Central memory CD8-positive, alpha-beta T cell (primary cell): ENCODE measurements around the gene CRELD2.

Experiments used
- ATAC-seq: fragments of 150-1000 bp; cut with Tn5 transposase; replicated peaks from 2 replicates; pipeline ENCODE4 v1.10.0; 2022; ENCODE audit warnings: mild to moderate bottlenecking, moderate FRiP score, moderate number of reproducible peaks; ENCODE audit not compliant: poor library complexity, severe bottlenecking; ENCODE audit errors: extremely low read depth
- DNase-seq, 2 donors: peaks; one replicate each; pipeline ENCODE4 v3.0.0; 2021; ENCODE audit warnings: low spot score in 2 of 2
- H3K27ac Mint-ChIP-seq: one replicate; pipeline ENCODE4 v1.8.0; 2022; ENCODE audit warnings: low read depth, mild to moderate bottlenecking, moderate library complexity, mixed read lengths
- H3K27me3 Mint-ChIP-seq: one replicate; pipeline ENCODE4 v1.8.0; 2022; ENCODE audit warnings: mixed read lengths
- H3K36me3 Mint-ChIP-seq: one replicate; pipeline ENCODE4 v1.8.0; 2022; ENCODE audit warnings: mild to moderate bottlenecking, moderate library complexity, mixed read lengths; ENCODE audit not compliant: insufficient read depth
- H3K4me1 Mint-ChIP-seq: one replicate; pipeline ENCODE4 v1.8.0; 2022; ENCODE audit warnings: mixed read lengths
- H3K4me3 Mint-ChIP-seq: one replicate; pipeline ENCODE4 v1.8.0; 2022; ENCODE audit warnings: mild to moderate bottlenecking, moderate library complexity, mixed read lengths
- H3K9me3 Mint-ChIP-seq: one replicate; pipeline ENCODE4 v1.8.0; 2022; ENCODE audit warnings: mixed read lengths

The CRELD2 gene

DNA sequence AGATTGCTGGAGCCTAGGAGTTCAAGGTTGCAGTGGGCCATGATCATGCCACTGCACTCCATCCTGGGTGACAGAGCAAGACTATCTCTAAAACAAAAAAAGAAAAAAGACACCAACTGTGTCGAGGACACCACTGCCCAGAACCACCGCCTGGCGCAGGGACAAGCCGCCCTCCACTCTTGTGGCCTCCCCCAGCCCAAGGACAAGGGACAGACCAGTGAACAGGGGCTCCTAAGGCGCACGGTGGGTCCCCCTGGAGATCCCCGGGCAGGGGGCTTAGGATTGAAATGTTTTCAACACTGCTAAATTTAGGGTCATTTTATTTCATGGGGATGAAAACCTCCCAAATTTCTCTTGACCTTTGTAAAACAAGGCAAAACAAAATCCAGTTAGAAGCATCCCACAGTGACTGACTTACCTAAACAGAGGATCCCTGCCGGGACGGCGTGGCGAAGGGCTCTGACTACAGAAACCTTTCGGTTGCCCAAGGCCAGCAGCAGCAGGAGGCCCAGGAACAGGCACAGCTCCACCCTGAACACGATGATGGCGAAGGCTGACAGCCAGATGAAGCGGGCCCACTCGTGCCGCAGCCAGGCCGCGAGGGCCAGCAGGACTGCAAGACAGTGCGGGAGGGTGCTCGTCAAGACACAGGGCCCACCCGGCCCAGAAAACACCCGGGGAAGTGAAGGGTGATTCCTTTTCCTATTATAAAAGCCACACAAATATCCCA, 8.8 kb upstream of the CRELD2 start:
- peaks cover 24% of the 10 kb centered on the region for H3K36me3 Mint-ChIP-seq
- peaks cover 10% of the 10 kb centered on the region for H3K4me1 Mint-ChIP-seq
- H3K27ac Mint-ChIP-seq = no peak overlapping the region
- no peak overlapping the region for H3K4me3 Mint-ChIP-seq
- H3K27me3 Mint-ChIP-seq = no peaks in the 10 kb centered on the region
- ATAC-seq (no peak), DNase-seq (no peak)
- no peaks in the 10 kb centered on the region for H3K9me3 Mint-ChIP-seq

DNA sequence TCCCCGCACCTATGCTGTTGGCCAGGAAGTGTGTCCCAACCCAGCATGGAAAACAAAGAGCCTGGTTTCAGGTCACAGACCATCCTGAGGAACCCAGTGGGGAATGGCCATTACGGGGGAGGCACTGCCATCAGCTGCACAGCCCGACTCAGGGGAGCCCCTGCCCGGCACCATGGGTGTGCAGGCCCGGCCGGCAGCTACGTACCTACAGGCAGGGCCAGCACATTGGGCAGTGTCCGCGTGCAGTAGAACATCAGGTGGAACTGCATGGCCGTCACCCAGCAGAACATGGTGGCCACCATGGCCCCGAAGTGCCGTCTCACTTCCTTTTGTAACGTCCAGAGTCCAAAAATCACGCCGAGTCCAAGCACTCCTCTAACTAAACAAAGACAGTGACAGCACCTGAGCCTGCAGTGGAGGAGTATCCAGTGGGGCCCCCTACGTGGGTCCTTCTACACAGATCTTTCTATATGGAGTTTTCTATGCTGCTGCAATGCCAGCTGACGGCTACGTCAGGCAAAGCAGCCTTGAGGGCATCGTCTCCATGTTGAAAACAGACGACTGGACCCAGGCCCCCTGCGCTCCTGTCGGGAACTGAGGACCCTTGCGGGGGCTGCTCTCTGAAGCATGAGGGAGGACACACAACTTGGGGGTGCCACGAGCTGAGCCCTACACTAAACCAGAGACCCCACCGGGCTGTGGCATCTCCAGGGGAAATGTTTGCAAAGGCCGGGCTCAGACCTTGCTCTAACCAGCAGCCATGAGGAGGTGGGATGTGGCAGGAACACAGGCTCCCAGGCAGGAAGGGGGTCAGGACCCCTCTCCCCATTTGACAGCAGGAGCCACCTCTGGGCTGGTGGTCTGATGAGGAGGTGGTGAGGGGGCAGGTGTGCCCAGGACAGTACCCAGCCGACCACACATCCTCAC, 7.9 kb upstream of the CRELD2 start:
- ATAC-seq (no peak), DNase-seq (no peak)
- Mint-ChIP-seq H3K27me3 (no peaks in the 10 kb centered on the region), H3K4me1 (peaks cover 10% of the 10 kb centered on the region), H3K27ac (no peak overlapping the region), H3K36me3 (peaks cover 21% of the 10 kb centered on the region), H3K4me3 (no peak overlapping the region), H3K9me3 (no peaks in the 10 kb centered on the region)

DNA sequence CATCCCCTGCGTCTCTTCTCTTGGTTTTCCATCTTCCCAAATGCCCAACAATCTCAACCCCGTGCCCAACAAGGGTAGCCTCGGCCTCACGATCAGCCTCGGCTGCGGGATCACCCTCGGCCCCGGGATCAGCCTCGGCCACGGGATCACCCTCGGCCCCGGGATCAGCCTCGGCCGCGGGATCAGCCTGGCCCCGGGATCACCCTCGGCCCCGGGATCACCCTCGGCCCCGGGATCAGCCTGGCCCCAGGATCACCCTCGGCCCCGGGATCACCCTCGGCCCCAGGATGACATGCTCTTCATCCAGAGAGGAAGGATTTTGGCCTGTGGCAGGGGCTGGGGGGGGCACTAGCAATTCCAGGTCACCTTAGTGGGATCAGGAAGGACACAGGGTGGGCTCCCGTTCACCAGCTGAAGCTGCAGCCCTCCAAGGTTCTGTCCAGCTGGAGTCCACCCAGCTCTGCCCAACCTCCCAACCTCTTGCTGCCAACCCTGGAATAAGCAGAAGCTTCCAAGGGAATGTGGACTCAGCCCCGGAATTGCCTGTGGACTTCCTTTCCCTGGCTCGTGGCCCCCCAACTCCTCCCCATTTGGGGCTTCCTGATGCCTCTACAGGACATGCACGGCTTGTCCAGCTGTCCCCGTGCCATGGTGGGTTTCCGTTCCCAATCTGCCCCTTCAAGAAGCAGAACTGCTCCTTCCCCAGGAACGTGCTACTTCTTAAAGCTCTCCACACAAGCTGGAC, 6.4 kb upstream of the CRELD2 start:
- no peak overlapping the region for H3K27ac Mint-ChIP-seq
- no peaks in the 10 kb centered on the region for H3K27me3 Mint-ChIP-seq
- no peak for DNase-seq
- peaks cover 16% of the 10 kb centered on the region for H3K4me1 Mint-ChIP-seq
- H3K4me3 Mint-ChIP-seq = no peak overlapping the region
- no peak for ATAC-seq
- H3K36me3 Mint-ChIP-seq = peaks cover 23% of the 10 kb centered on the region
- no peaks in the 10 kb centered on the region for H3K9me3 Mint-ChIP-seq

- H3K27ac Mint-ChIP-seq = no peak overlapping the region
- H3K4me1 Mint-ChIP-seq = peaks cover 12% of the 10 kb centered on the region
- no peak overlapping the region for H3K4me3 Mint-ChIP-seq
- peaks cover 18% of the 10 kb centered on the region for H3K36me3 Mint-ChIP-seq
- DNase-seq = no peak
- no peaks in the 10 kb centered on the region for H3K9me3 Mint-ChIP-seq
- H3K27me3 Mint-ChIP-seq = no peaks in the 10 kb centered on the region
- no peak for ATAC-seq
Observed at GRCh38 chr22:49913026-49913425, 5.4 kb upstream of the CRELD2 start.

- Mint-ChIP-seq H3K27me3 (no peaks in the 10 kb centered on the region), H3K36me3 (peaks cover 20% of the 10 kb centered on the region), H3K4me3 (no peak overlapping the region), H3K4me1 (peaks cover 12% of the 10 kb centered on the region), H3K9me3 (no peaks in the 10 kb centered on the region), H3K27ac (no peak overlapping the region)
- DNase-seq (no peak), ATAC-seq (no peak)
Observed at GRCh38 chr22:49913446-49913845, 5.0 kb upstream of the CRELD2 start.

DNA sequence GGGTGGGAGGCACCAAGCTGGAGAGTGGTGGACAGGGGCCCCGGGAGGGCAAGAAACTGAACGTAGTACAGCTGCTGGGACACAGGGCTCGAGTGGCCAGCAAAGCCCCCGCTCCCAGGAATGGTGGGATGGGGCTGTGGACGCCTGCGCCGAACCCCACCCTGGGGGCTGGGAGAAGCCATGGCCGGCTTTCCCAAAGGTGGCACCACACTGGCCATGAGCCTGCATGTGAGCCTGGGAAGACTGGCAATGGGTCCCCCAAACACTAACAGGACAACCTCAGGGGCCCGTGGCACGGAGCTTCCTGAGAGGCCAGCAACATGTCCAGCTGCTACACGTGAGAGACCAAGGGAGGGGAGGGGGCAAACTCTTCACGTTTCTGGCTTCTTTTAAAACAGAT, 4.2 kb upstream of the CRELD2 start:
- Mint-ChIP-seq H3K9me3 (no peaks in the 10 kb centered on the region), H3K36me3 (peaks cover 20% of the 10 kb centered on the region), H3K27ac (no peak overlapping the region), H3K4me3 (no peak overlapping the region), H3K4me1 (peaks cover 12% of the 10 kb centered on the region), H3K27me3 (no peaks in the 10 kb centered on the region)
- ATAC-seq = no peak
- DNase-seq = no peak

GRCh38 chr22:49915610-49916009, 2.8 kb upstream of the CRELD2 start:
- H3K9me3 Mint-ChIP-seq = no peaks in the 10 kb centered on the region
- H3K27ac Mint-ChIP-seq = no peak overlapping the region
- peaks cover 22% of the 10 kb centered on the region for H3K4me1 Mint-ChIP-seq
- ATAC-seq = no peak
- H3K36me3 Mint-ChIP-seq = peaks cover 22% of the 10 kb centered on the region
- no peak overlapping the region for H3K4me3 Mint-ChIP-seq
- H3K27me3 Mint-ChIP-seq = no peaks in the 10 kb centered on the region
- no peak for DNase-seq

GRCh38 chr22:49916831-49917230, 1.6 kb upstream of the CRELD2 start:
- Mint-ChIP-seq H3K4me1 (peaks cover 22% of the 10 kb centered on the region), H3K9me3 (no peaks in the 10 kb centered on the region), H3K4me3 (peak overlapping the region; percentile 80), H3K27ac (peak overlapping the region; percentile 64), H3K27me3 (no peaks in the 10 kb centered on the region), H3K36me3 (peaks cover 20% of the 10 kb centered on the region)
- DNase-seq (no peak), ATAC-seq (no peak)

GRCh38 chr22:49918911-49919881, 762 bp downstream of the CRELD2 start:
- peaks cover 22% of the 10 kb centered on the region for H3K4me1 Mint-ChIP-seq
- DNase-seq = no peak
- H3K27ac Mint-ChIP-seq = peak overlapping the region; percentile 22
- H3K27me3 Mint-ChIP-seq = no peaks in the 10 kb centered on the region
- H3K36me3 Mint-ChIP-seq = peaks cover 14% of the 10 kb centered on the region
- no peaks in the 10 kb centered on the region for H3K9me3 Mint-ChIP-seq
- no peak for ATAC-seq
- peak overlapping the region; percentile 71 for H3K4me3 Mint-ChIP-seq

DNA sequence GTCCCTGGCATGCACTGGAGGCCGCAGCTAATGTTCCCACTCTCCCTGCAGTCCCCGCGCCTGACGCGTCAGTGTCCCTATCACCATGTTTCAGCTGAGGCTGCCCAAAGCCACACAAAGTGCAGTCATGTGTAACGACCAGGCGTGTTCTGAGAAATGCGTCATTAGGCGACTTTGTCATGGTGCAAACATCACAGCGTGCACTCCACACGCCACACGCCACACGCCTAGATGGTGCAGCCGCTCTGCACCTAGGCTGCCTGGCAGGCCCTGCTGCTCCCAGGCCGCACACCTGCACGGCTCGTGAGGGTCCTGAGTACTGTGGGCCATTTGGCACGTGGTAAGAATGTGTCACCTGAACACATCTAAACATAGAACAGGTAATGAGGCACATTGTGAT, 2.4 kb downstream of the CRELD2 start:
- DNase-seq (no peak), ATAC-seq (no peak)
- Mint-ChIP-seq H3K4me1 (peaks cover 32% of the 10 kb centered on the region), H3K9me3 (no peaks in the 10 kb centered on the region), H3K27me3 (no peaks in the 10 kb centered on the region), H3K36me3 (peaks cover 18% of the 10 kb centered on the region), H3K4me3 (peak overlapping the region; percentile 71), H3K27ac (no peak overlapping the region)

- H3K9me3 Mint-ChIP-seq = no peaks in the 10 kb centered on the region
- H3K27ac Mint-ChIP-seq = no peak overlapping the region
- peaks cover 33% of the 10 kb centered on the region for H3K4me1 Mint-ChIP-seq
- no peaks in the 10 kb centered on the region for H3K27me3 Mint-ChIP-seq
- ATAC-seq (no peak), DNase-seq (no peak)
- H3K4me3 Mint-ChIP-seq = no peak overlapping the region
- peaks cover 16% of the 10 kb centered on the region for H3K36me3 Mint-ChIP-seq
Observed at GRCh38 chr22:49921508-49922278, 3.3 kb downstream of the CRELD2 start.
